GM12878 (cell line): ENCODE results near the gene RPL31. TPM values are rescaled to one million over a fixed set of nuclear protein-coding genes. Genes with fewer than 3 reads are reported as not detected.
A peak's percentile ranks its signal among the peaks of the same experiment; 100 is the strongest.

Experiments used
- ATAC-seq: fragments of 200-7000 bp; cut with Tn5 transposase; 3 replicates; pipeline ENCODE4 v1.9.1; 2020; ENCODE audit warnings: mild to moderate bottlenecking, moderate library complexity
- BruUV-seq: library from RNA; stranded (reverse); fragments of 400-500 nt; replicated peaks from 2 replicates; lab custom pipeline; 2021; lab: Mats Ljungman, UMichigan
- CTCF ChIA-PET: fragments of 300-600 bp; sonication (Branson Sonifier 250); formaldehyde crosslinking; extraction: SDS; loops from one replicate; lab custom pipeline; 2021; ENCODE audit warnings: inconsistent platforms; lab: Yijun Ruan, JAX
- POLR2A ChIA-PET: fragments of 350-600 bp; formaldehyde crosslinking; extraction: SDS; loops from one replicate; lab custom pipeline; 2021; ENCODE audit warnings: inconsistent platforms; lab: Charles Lee
- RAD21 ChIA-PET: fragments of 300-600 bp; sonication (Branson Sonifier 250); formaldehyde crosslinking; loops from one replicate; lab custom pipeline; 2023; ENCODE audit warnings: antibody characterized with exemption; ENCODE audit not compliant: unreplicated experiment; lab: Charles Lee
- SMC1A ChIA-PET: fragments of 300-600 bp; sonication (Branson Sonifier 250); formaldehyde crosslinking; loops from one replicate; lab custom pipeline; 2023; ENCODE audit not compliant: unreplicated experiment, uncharacterized antibody; lab: Charles Lee
- DNase-seq: peaks from one replicate; pipeline ENCODE4 v3.0.0-alpha.2; 2011; ENCODE audit warnings: low read depth, low spot score
- FAIRE-seq: peaks from 3 replicates; lab custom pipeline; 2011; peaks lifted over from hg19 to GRCh38; lab: Jason Lieb, UNC
- H2AFZ ChIP-seq: 2 replicates; pipeline ENCODE4 v1.6.0; 2011; ENCODE audit warnings: low read depth, low read length, control low read depth; ENCODE audit not compliant: control insufficient read depth
- H3K27ac ChIP-seq: 2 replicates; pipeline ENCODE4 v1.5.1; 2011; ENCODE audit warnings: control low read depth; ENCODE audit not compliant: control insufficient read depth, insufficient read depth
- H3K27me3 ChIP-seq, 2 experiments: replicated peaks in 1 of 2; 2 replicates each; pipeline versions ENCODE4 v1.6.0 to v1.6.1; 2011; ENCODE audit warnings: low read length in 1 of 2; ENCODE audit not compliant: control insufficient read depth in 2 of 2, insufficient read depth in 2 of 2
- H3K36me3 ChIP-seq, 2 experiments: 2 replicates each; pipeline ENCODE4 v1.5.1; 2011; ENCODE audit warnings: low read length in 1 of 2; ENCODE audit not compliant: control insufficient read depth in 2 of 2, insufficient read depth in 2 of 2
- H3K4me1 ChIP-seq: 2 replicates; pipeline ENCODE4 v1.6.1; 2011; ENCODE audit warnings: mild to moderate bottlenecking, low read length, moderate library complexity, mixed read lengths; ENCODE audit not compliant: control insufficient read depth, insufficient read depth
- H3K4me2 ChIP-seq: 2 replicates; pipeline ENCODE4 v1.6.0; 2011; ENCODE audit warnings: control low read depth; ENCODE audit not compliant: control insufficient read depth, insufficient read depth
- H3K4me3 ChIP-seq: fragments of 200-600 bp; sonication (generic); 2 replicates; pipeline ENCODE4 v1.5.1; 2016
- H3K79me2 ChIP-seq: 2 replicates; pipeline ENCODE4 v1.6.0; 2011; ENCODE audit warnings: low read length; ENCODE audit not compliant: control insufficient read depth, insufficient read depth
- H3K9ac ChIP-seq: 2 replicates; pipeline ENCODE4 v1.8.0; 2011; ENCODE audit warnings: low read length, control low read depth, mixed read lengths; ENCODE audit not compliant: control insufficient read depth, insufficient read depth
- H3K9me3 ChIP-seq: replicated peaks from 3 replicates; pipeline ENCODE4 v1.5.1; 2011; ENCODE audit warnings: mild to moderate bottlenecking, low read length; ENCODE audit not compliant: control insufficient read depth, insufficient read depth
- H4K20me1 ChIP-seq: 2 replicates; pipeline ENCODE4 v1.6.0; 2011; ENCODE audit not compliant: control insufficient read depth, insufficient read depth
- CHD1 ChIP-seq: IDR thresholded peaks from 2 replicates; pipeline ENCODE4 v1.6.1; 2012; ENCODE audit warnings: low read depth, low read length, improper control_type of control experiment
- EZH2 ChIP-seq: IDR thresholded peaks from 2 replicates; pipeline ENCODE4 v1.6.1; 2012; ENCODE audit warnings: low read depth, mild to moderate bottlenecking, control low read depth, inconsistent platforms, low read length, borderline replicate concordance; ENCODE audit not compliant: control insufficient read depth
- POLR2A ChIP-seq: IDR thresholded peaks from 2 replicates; pipeline ENCODE4 v1.6.1; 2011; ENCODE audit warnings: low read depth, mild to moderate bottlenecking, low read length
- POLR2AphosphoS5 ChIP-seq: IDR thresholded peaks from 2 replicates; pipeline ENCODE4 v1.6.1; 2011; ENCODE audit warnings: mild to moderate bottlenecking, low read length, inconsistent platforms
- SP1 ChIP-seq: IDR thresholded peaks from one replicate; pipeline ENCODE4 v1.6.1; 2011; ENCODE audit warnings: low read depth, low read length
- WGBS: methylation state at CpG from one replicate; pipeline ENCODE4 v1.1.6; 2016; ENCODE audit warnings: low lambda C conversion rate; ENCODE audit not compliant: insufficient replicate concordance, insufficient coverage; ENCODE audit errors: missing lambda C conversion rate; 5-methylcytosine and 5-hydroxymethylcytosine counted together
- in situ Hi-C: fragments of 300-500 bp; cut with MboI; formaldehyde crosslinking; loops from 9 replicates; pipeline ENCODE4 v1.14.3; 2018; ENCODE audit warnings: mixed read lengths
- intact Hi-C: fragments of 100-400 bp; cut with micrococcal nuclease; formaldehyde crosslinking; loops from one replicate; pipeline ENCODE4 v1.14.2; 2022; ENCODE audit not compliant: unreplicated experiment
- polyA plus RNA-seq, 11 experiments: library from polyadenylated mRNA; depleted of rRNA in 4 of 11; unstranded in 6 of 11; stranded (reverse) in 5 of 11; fragments of >200 nt; fragmentation: Nextera tagmentation in 4 of 11; fragmentation: Illumina TruSeq in 1 of 11; extraction: Ambion mirVana in 4 of 11; extraction: Trizol in 1 of 11; gene quantifications; 1 replicate in 1 of 11; 2 replicates in 10 of 11; pipeline versions ENCODE4 v1.2.1 to v1.2.3, GENCODE V29; 2011 to 2016; ENCODE audit warnings: inconsistent platforms in 2 of 11, missing spikeins in 2 of 11, low read depth in 1 of 11
- total RNA-seq, 4 experiments: library from RNA; depleted of rRNA in 3 of 4; stranded (reverse); fragments of >200 nt in 3 of 4; fragmentation: Illumina TruSeq in 1 of 4; extraction: Trizol in 1 of 4; gene quantifications; 2 replicates each; pipeline versions ENCODE4 v1.2.1 to v1.2.3, GENCODE V29; 2013 to 2021

Gene RPL31
- total and polyA plus RNA-seq, 10 of the 15 experiments (the other 5 are each of a cell fraction or from before 2014, with no cell fraction given), result 1,643 to 8,551 (median 2,208) TPM

DNA sequence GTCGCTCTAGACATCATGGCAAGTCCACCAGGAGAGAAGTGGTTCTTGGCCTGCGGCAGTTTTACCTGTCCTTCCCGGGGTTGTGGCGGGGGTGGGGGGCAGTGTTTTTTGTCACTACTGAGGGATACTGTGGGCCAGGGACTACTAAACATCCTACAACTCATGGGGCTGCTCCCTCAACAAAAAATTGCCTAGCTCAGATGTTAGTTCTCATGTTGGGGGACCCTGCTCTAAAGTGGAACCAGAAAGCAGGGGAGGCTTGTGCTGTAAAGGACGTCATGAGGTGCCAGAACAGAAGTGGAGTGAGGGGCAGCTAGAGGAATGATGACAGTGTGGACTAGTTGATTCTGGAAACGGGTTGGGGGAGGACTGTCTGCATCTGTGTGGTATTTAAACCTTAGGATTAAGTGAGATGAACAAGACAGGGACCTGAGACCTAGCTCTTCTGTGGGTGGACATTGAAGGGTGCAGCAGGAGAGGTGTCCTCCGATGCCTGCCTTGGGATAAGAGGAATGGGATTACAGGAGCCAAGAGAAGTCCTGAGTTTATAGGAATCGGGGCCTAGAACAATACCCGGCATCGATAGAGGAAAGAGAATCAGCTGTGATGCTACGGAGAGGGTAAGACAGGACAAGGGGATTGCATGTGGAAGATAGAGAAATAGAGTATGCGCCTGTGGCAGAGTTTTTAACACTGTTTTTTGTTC is 2.7 kb downstream of the RPL31 start:
- ChIA-PET SMC1A (interaction anchor here (0.6 to 3.0 kb wide), 2 partner anchors 8 to 457 kb away, joined by 4 to 13 read pairs; no protein-coding TSS in a partner anchor), CTCF (interaction anchor here (0.7 to 1.0 kb wide), 2 partner anchors 10 to 148 kb away, joined by 3 to 4 read pairs; no protein-coding TSS in a partner anchor), POLR2A (no interaction called here), RAD21 (interaction anchor here (1.2 kb wide), 1 partner anchor 60 kb away, joined by 3 read pairs; no protein-coding TSS in a partner anchor)
- Histone ChIP-seq H3K9me3 (no peaks in the 10 kb centered on the region; the same call in 1 of the 3 replicates), H2AFZ (no peak overlapping the region), H3K27me3 (no peaks in the 10 kb centered on the region), H3K36me3 (peaks cover 17 to 44% of the 10 kb centered on the region in 2 experiments), H3K4me1 (peaks cover 12% of the 10 kb centered on the region), H3K4me2 (peak overlapping the region; percentile 97), H3K27ac (peak overlapping the region; percentile 42), H3K9ac (peak overlapping the region; percentile 99), H4K20me1 (peaks cover 4% of the 10 kb centered on the region), H3K79me2 (peaks cover 52% of the 10 kb centered on the region), H3K4me3 (peak overlapping the region; percentile 96)
- in situ Hi-C loops (no loop called here), intact Hi-C loops (no loop called here)
- no TSS peak for BruUV-seq
- no peak for DNase-seq
- no peak for FAIRE-seq
- no peak for ATAC-seq
- 97% methylated on average over 12 of the region's 12 CpGs for WGBS
- TF ChIP-seq SP1 (no peak), POLR2AphosphoS5 (peak; percentile 67), POLR2A (0 out of 2 replicates have a peak, but pooled peaks have one; percentile 20), EZH2 (no peak), CHD1 (no peak)
